H9 (cell line): ENCODE measurements around the gene SRRM2. TPM values are rescaled to one million over a fixed set of nuclear protein-coding genes. Genes with fewer than 3 reads are reported as not detected.
A peak's percentile ranks its signal among the peaks of the same experiment; 100 is the strongest.

Source experiments
- DNase-seq: peaks from one replicate; pipeline ENCODE4 v3.0.0-alpha.2; 2017
- H2AFZ ChIP-seq: one replicate; pipeline ENCODE4 v1.6.1; 2013; ENCODE audit warnings: mild to moderate bottlenecking, low read length, control low read depth, moderate library complexity
- H2AK5ac ChIP-seq: 2 replicates; pipeline ENCODE4 v1.6.1; 2013; ENCODE audit warnings: low read length, control low read depth, mixed read lengths; ENCODE audit not compliant: insufficient read length
- H2BK120ac ChIP-seq: one replicate; pipeline ENCODE4 v1.6.1; 2013; ENCODE audit warnings: low read depth, mild to moderate bottlenecking, low read length, control low read depth, inconsistent platforms; ENCODE audit not compliant: poor library complexity, severe bottlenecking
- H2BK12ac ChIP-seq: 2 replicates; pipeline ENCODE4 v1.6.1; 2013; ENCODE audit warnings: low read length, control low read depth, mixed read lengths, low read depth; ENCODE audit not compliant: insufficient read length
- H2BK15ac ChIP-seq: 2 replicates; pipeline ENCODE4 v1.6.1; 2013; ENCODE audit warnings: low read depth, low read length, control low read depth
- H2BK20ac ChIP-seq: one replicate; pipeline ENCODE4 v1.6.1; 2013; ENCODE audit warnings: low read depth, mild to moderate bottlenecking, low read length, control low read depth, inconsistent platforms; ENCODE audit not compliant: poor library complexity, severe bottlenecking
- H2BK5ac ChIP-seq: 2 replicates; pipeline ENCODE4 v1.6.1; 2013; ENCODE audit warnings: low read length, control low read depth, mixed read lengths; ENCODE audit not compliant: insufficient read length
- H3K14ac ChIP-seq: 2 replicates; pipeline ENCODE4 v1.6.1; 2013; ENCODE audit warnings: low read length, control low read depth; ENCODE audit not compliant: insufficient read depth
- H3K18ac ChIP-seq: 2 replicates; pipeline ENCODE4 v1.6.1; 2013; ENCODE audit warnings: low read depth, mild to moderate bottlenecking, mixed read lengths, low read length, control low read depth; ENCODE audit not compliant: insufficient read length
- H3K23ac ChIP-seq: 2 replicates; pipeline ENCODE4 v1.6.1; 2013; ENCODE audit warnings: low read length, control low read depth, mixed read lengths, low read depth; ENCODE audit not compliant: insufficient read length
- H3K23me2 ChIP-seq: 2 replicates; pipeline ENCODE4 v1.6.1; 2013; ENCODE audit warnings: low read depth, mild to moderate bottlenecking, mixed read lengths, low read length, control low read depth; ENCODE audit not compliant: insufficient read length, poor library complexity, severe bottlenecking
- H3K27ac ChIP-seq: 2 replicates; pipeline ENCODE4 v1.5.1; 2013; ENCODE audit warnings: low read length, control low read depth, mixed read lengths, low read depth; ENCODE audit not compliant: insufficient read length
- H3K27me3 ChIP-seq: 2 replicates; pipeline ENCODE4 v1.6.1; 2013; ENCODE audit warnings: low read length, control low read depth, inconsistent platforms; ENCODE audit not compliant: insufficient read depth
- H3K4ac ChIP-seq: 2 replicates; pipeline ENCODE4 v1.6.1; 2013; ENCODE audit warnings: low read depth, mild to moderate bottlenecking, control low read depth, inconsistent platforms, low read length, moderate library complexity
- H3K4me1 ChIP-seq: 2 replicates; pipeline ENCODE4 v1.6.1; 2013; ENCODE audit warnings: low read length, control low read depth, inconsistent platforms; ENCODE audit not compliant: insufficient read depth
- H3K4me2 ChIP-seq: 2 replicates; pipeline ENCODE4 v1.6.1; 2013; ENCODE audit warnings: low read length, control low read depth, mixed read lengths; ENCODE audit not compliant: insufficient read length, insufficient read depth
- H3K56ac ChIP-seq: 2 replicates; pipeline ENCODE4 v1.6.1; 2013; ENCODE audit warnings: low read depth, mild to moderate bottlenecking, mixed read lengths, low read length, control low read depth; ENCODE audit not compliant: insufficient read length
- H3K79me1 ChIP-seq: 2 replicates; pipeline ENCODE4 v1.6.1; 2013; ENCODE audit warnings: low read depth, mild to moderate bottlenecking, moderate library complexity, low read length, control low read depth, inconsistent platforms; ENCODE audit not compliant: insufficient read depth, poor library complexity, severe bottlenecking
- H3K79me2 ChIP-seq: 2 replicates; pipeline ENCODE4 v1.6.1; 2013; ENCODE audit warnings: low read length, control low read depth, inconsistent platforms; ENCODE audit not compliant: insufficient read depth
- H3K9ac ChIP-seq: 2 replicates; pipeline ENCODE4 v1.6.1; 2013; ENCODE audit warnings: low read length, control low read depth, mixed read lengths; ENCODE audit not compliant: insufficient read length; ENCODE audit errors: extremely low read depth
- H3K9me3 ChIP-seq: one replicate; pipeline ENCODE4 v1.6.1; 2013; ENCODE audit warnings: low read depth, low read length, inconsistent platforms; ENCODE audit not compliant: control insufficient read depth
- H3T11ph ChIP-seq: one replicate; pipeline ENCODE4 v1.6.1; 2013; ENCODE audit warnings: mild to moderate bottlenecking, low read length, control low read depth, inconsistent platforms
- H4K20me1 ChIP-seq: one replicate; pipeline ENCODE4 v1.6.1; 2013; ENCODE audit not compliant: control insufficient read depth, insufficient read length, insufficient read depth
- H4K5ac ChIP-seq: 2 replicates; pipeline ENCODE4 v1.6.1; 2013; ENCODE audit warnings: low read depth, mild to moderate bottlenecking, mixed read lengths, low read length, control low read depth; ENCODE audit not compliant: insufficient read length
- H4K8ac ChIP-seq: replicated peaks from 2 replicates; pipeline ENCODE4 v1.6.1; 2013; ENCODE audit warnings: low read length, control low read depth, mixed read lengths, low read depth; ENCODE audit not compliant: insufficient read length
- H4K91ac ChIP-seq: 2 replicates; pipeline ENCODE4 v1.6.1; 2013; ENCODE audit warnings: low read depth, mild to moderate bottlenecking, moderate library complexity, mixed read lengths, low read length, control low read depth; ENCODE audit not compliant: insufficient read length
- H3K27ac Mint-ChIP-seq, 3 experiments: 2 replicates in 2 of 3; 3 replicates in 1 of 3; pipeline ENCODE4 v1.8.0; 2020 to 2021; ENCODE audit warnings: mixed read lengths in 3 of 3, mild to moderate bottlenecking in 1 of 3, moderate library complexity in 1 of 3
- H3K27me3 Mint-ChIP-seq: 2 replicates; pipeline ENCODE4 v1.8.0; 2021; ENCODE audit warnings: low read depth, mild to moderate bottlenecking, moderate library complexity, mixed read lengths
- H3K36me3 Mint-ChIP-seq, 3 experiments: 2 replicates in 2 of 3; 3 replicates in 1 of 3; pipeline ENCODE4 v1.8.0; 2020 to 2021; ENCODE audit warnings: low read depth in 3 of 3, mixed read lengths in 3 of 3; ENCODE audit not compliant: insufficient read depth in 1 of 3
- H3K4me1 Mint-ChIP-seq, 2 experiments: 2 replicates each; pipeline ENCODE4 v1.8.0; 2020; ENCODE audit warnings: mixed read lengths in 2 of 2
- H3K4me3 Mint-ChIP-seq, 2 experiments: 2 replicates in 1 of 2; 3 replicates in 1 of 2; pipeline ENCODE4 v1.8.0; 2020 to 2021; ENCODE audit warnings: mild to moderate bottlenecking in 2 of 2, mixed read lengths in 2 of 2, moderate library complexity in 1 of 2
- H3K9me3 Mint-ChIP-seq, 2 experiments: 2 replicates in 1 of 2; 3 replicates in 1 of 2; pipeline ENCODE4 v1.8.0; 2020; ENCODE audit warnings: mild to moderate bottlenecking in 2 of 2, mixed read lengths in 2 of 2, moderate library complexity in 1 of 2
- WGBS: extraction: QIAGEN DNeasy Blood & Tissue Kit; methylation state at CpG from one replicate; pipeline ENCODE4 v1.1.7; 2013; ENCODE audit warnings: missing lambda C conversion rate, low lambda C conversion rate, mixed read lengths; ENCODE audit not compliant: insufficient read length; ENCODE audit errors: extremely low coverage; 5-methylcytosine and 5-hydroxymethylcytosine counted together
- total RNA-seq: library from RNA; stranded (reverse); gene quantifications from 2 replicates; pipeline ENCODE4 v1.2.1, GENCODE V29; 2021
- TF ChIP-seq, protein P1 (sequence below): fragments of 200-600 bp; sonication (generic); conservative IDR thresholded peaks from 3 replicates; pipeline ENCODE4 v1.8.0; 2021; ENCODE audit warnings: antibody characterized with exemption, mild to moderate bottlenecking

SRRM2 gene
- total RNA-seq, 1 experiment from 2014 or later: 694 TPM

DNA sequence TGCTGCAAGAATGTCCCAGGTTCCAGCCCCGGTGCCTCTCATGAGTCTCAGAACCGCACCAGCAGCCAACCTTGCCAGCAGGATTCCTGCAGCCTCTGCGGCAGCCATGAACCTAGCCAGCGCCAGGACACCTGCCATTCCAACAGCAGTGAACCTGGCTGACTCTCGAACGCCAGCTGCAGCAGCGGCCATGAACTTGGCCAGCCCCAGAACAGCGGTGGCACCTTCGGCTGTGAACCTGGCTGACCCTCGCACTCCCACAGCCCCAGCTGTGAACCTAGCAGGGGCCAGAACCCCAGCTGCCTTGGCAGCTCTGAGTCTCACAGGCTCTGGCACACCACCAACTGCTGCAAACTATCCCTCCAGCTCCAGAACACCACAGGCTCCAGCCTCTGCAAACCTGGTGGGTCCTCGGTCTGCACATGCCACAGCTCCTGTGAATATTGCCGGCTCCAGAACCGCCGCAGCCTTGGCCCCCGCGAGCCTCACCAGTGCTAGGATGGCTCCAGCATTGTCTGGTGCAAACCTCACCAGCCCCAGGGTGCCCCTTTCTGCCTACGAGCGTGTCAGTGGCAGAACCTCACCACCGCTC is 14.8 kb downstream of the SRRM2 start:
- H3K9me3 Mint-ChIP-seq: peaks cover 21 to 34% of the 10 kb centered on the region in 2 experiments
- Histone ChIP-seq H4K20me1 (no peaks in the 10 kb centered on the region), H3T11ph (no peak overlapping the region)

More for the DNA sequence above, 14.8 kb downstream of the SRRM2 start:
- peaks cover 3 to 33% of the 10 kb centered on the region in 2 experiments; a peak in 3 of 4 replicates for H3K4me1 Mint-ChIP-seq
- no peak overlapping the region for H2BK12ac ChIP-seq
- peaks cover 20% of the 10 kb centered on the region for H3K79me1 ChIP-seq
- H3K56ac ChIP-seq: no peak overlapping the region
- no peak overlapping the region for H3K4ac ChIP-seq
- H3K27me3 ChIP-seq: no peaks in the 10 kb centered on the region
- WGBS: no CpG with 5 or more reads among the region's 19 CpGs
- H3K23me2 ChIP-seq: no peaks in the 10 kb centered on the region
- no peak overlapping the region for H2BK20ac ChIP-seq
- H3K27ac ChIP-seq: no peak overlapping the region
- no peak overlapping the region for H3K4me2 ChIP-seq
- TF ChIP-seq, protein P1, sequence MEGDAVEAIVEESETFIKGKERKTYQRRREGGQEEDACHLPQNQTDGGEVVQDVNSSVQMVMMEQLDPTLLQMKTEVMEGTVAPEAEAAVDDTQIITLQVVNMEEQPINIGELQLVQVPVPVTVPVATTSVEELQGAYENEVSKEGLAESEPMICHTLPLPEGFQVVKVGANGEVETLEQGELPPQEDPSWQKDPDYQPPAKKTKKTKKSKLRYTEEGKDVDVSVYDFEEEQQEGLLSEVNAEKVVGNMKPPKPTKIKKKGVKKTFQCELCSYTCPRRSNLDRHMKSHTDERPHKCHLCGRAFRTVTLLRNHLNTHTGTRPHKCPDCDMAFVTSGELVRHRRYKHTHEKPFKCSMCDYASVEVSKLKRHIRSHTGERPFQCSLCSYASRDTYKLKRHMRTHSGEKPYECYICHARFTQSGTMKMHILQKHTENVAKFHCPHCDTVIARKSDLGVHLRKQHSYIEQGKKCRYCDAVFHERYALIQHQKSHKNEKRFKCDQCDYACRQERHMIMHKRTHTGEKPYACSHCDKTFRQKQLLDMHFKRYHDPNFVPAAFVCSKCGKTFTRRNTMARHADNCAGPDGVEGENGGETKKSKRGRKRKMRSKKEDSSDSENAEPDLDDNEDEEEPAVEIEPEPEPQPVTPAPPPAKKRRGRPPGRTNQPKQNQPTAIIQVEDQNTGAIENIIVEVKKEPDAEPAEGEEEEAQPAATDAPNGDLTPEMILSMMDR: no peak
- no peak overlapping the region for H2AK5ac ChIP-seq
- peaks cover 87 to 100% (median 100%) of the 10 kb centered on the region in 3 experiments for H3K36me3 Mint-ChIP-seq
- H4K8ac ChIP-seq: no peak overlapping the region
- no peaks in the 10 kb centered on the region for H3K9me3 ChIP-seq
- H3K9ac ChIP-seq: no peak overlapping the region
- H3K27me3 Mint-ChIP-seq: peaks cover 3% of the 10 kb centered on the region
- no peak overlapping the region for H2BK15ac ChIP-seq
- H3K4me3 Mint-ChIP-seq: no peak overlapping the region
- no peak overlapping the region for H3K18ac ChIP-seq
- no peak overlapping the region for H3K23ac ChIP-seq
- H4K5ac ChIP-seq: no peak overlapping the region
- no peak overlapping the region for H3K14ac ChIP-seq
- no peak overlapping the region for H2BK120ac ChIP-seq
- H3K4me1 ChIP-seq: no peaks in the 10 kb centered on the region
- no peak overlapping the region for H2AFZ ChIP-seq
- peaks cover 2% of the 10 kb centered on the region; the same call in 1 of the 2 replicates for H3K79me2 ChIP-seq
- H4K91ac ChIP-seq: no peak overlapping the region
- H2BK5ac ChIP-seq: no peak overlapping the region
- DNase-seq: no peak
- peak overlapping the region in 1 of 3 experiments; percentile 95; a peak in 2 of 7 replicates for H3K27ac Mint-ChIP-seq
